Esophagus squamous epithelium (tissue), 5 donors: ENCODE data around the gene PRKAA2. TPM values are rescaled to one million over a fixed set of nuclear protein-coding genes. Genes with fewer than 3 reads are reported as not detected.

ENCODE experiments used
- DNase-seq: peaks from one replicate; lab custom pipeline; 2025; lab: John Stamatoyannopoulos, UW
- H3K27ac ChIP-seq, 4 donors: fragments of 200-600 bp; sonication (generic); one replicate each; pipeline ENCODE4 v1.5.1; 2016 to 2019; ENCODE audit warnings: mild to moderate bottlenecking in 1 of 4
- H3K27me3 ChIP-seq, 4 donors: fragments of 200-600 bp; sonication (generic); 1 replicate in 3 of 4; 2 replicates in 1 of 4; pipeline versions ENCODE4 v1.5.1 to v1.6.0; 2017 to 2021; ENCODE audit warnings: antibody characterized with exemption in 1 of 4
- H3K36me3 ChIP-seq, 3 donors: fragments of 200-600 bp; sonication (generic); one replicate each; pipeline ENCODE4 v1.5.1; 2016 to 2019
- H3K4me1 ChIP-seq, 3 donors: fragments of 200-600 bp; sonication (generic); one replicate each; pipeline ENCODE4 v1.5.1; 2017 to 2019
- H3K4me3 ChIP-seq, 4 donors: fragments of 200-600 bp; sonication (generic); 1 replicate in 3 of 4; 2 replicates in 1 of 4; pipeline ENCODE4 v1.5.1; 2016 to 2019; ENCODE audit warnings: mild to moderate bottlenecking in 2 of 4, moderate library complexity in 1 of 4
- H3K9me3 ChIP-seq, 3 donors: fragments of 200-600 bp; sonication (generic); one replicate each; pipeline ENCODE4 v1.5.1; 2016 to 2019
- CTCF ChIP-seq, 6 experiments: fragments of 450-650 bp in 4 of 6; fragments of 200-600 bp in 2 of 6; sonication (generic) in 2 of 6; IDR thresholded peaks; one replicate each; pipeline ENCODE4 v1.5.1; 2016 to 2019; ENCODE audit warnings: antibody characterized with exemption in 6 of 6, mild to moderate bottlenecking in 4 of 6, moderate library complexity in 4 of 6
- POLR2A ChIP-seq, 4 donors: fragments of 450-650 bp; IDR thresholded peaks; one replicate each; pipeline ENCODE4 v1.6.1; 2017; ENCODE audit warnings: antibody characterized with exemption in 4 of 4, mild to moderate bottlenecking in 4 of 4, moderate library complexity in 3 of 4
- WGBS, 2 donors: methylation state at CpG; one replicate each; pipeline ENCODE4 v1.1.5; 2018; 5-methylcytosine and 5-hydroxymethylcytosine counted together
- intact Hi-C: fragments of 100-400 bp; cut with DNase I; formaldehyde crosslinking; loops from one replicate; pipeline ENCODE4 v1.15.0; 2022
- small RNA-seq, 4 donors: library from RNA; depleted of rRNA; stranded (forward); fragments of <200 nt; gene quantifications; one replicate each; pipeline ENCODE3, GENCODE V24; 2016
- total RNA-seq, 4 donors: library from RNA; depleted of rRNA; stranded (reverse); fragments of >200 nt; gene quantifications; one replicate each; pipeline ENCODE4 v1.1.0, GENCODE V29; 2016
- donor health status: DM: yes; HTN: yes; CAD: no.

PRKAA2 gene
- total RNA-seq, 4 donors from 2014 or later: 1.1 to 9.0 (median 3.4) TPM

DNA sequence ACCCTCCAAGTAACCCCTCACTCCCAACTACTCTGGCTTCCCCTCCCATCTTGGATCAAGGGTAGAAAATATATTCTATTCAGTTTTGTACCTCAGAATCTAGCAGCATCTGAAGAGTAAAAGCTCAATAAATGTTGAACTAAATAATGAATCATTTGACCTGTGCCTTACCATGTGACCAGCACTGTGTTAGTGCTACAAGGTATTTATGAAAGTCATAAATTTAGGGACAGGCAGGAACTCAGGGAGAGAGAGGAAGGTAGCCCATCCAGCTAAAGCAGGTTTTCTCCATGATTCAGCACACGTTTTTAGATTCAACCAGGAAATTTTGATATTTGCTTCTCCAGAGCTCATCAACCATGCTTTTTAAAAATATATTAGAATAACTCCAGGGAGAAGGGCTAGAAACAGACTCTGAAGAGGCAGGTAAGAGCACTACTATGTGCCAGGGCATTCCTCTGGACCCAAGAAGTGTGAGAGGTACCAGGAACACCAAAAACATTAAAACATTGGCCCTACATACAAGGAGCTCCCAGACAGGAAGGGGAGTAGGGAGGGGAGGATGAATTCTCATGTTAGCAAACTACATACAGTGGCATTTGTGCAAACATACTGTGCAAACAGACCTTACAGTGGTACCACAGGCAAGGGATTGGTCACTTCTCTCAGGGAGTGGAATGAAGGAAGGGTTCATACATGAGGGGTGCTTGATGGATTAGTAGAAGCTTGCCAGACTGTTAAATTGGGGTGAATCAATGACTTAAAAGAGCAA lies 109.8 kb downstream of the PRKAA2 start:
- Histone ChIP-seq H3K36me3 (no peaks in the 10 kb centered on the region), H3K27me3 (peaks cover 0 to 38% (median 1%) of the 10 kb centered on the region in 4 donors), H3K27ac (no peak overlapping the region), H3K4me1 (no peaks in the 10 kb centered on the region), H3K4me3 (no peak overlapping the region), H3K9me3 (no peaks in the 10 kb centered on the region)
- TF ChIP-seq CTCF (IDR thresholded peaks at IDR 0.05): no peak
- WGBS, 2 donors: 30 to 60% methylated on average over 1 of the region's 1 CpG
- DNase-seq: no peak
- intact Hi-C loops: no loop called here

GRCh38 chr1:56755911-56756310 lies 110.8 kb downstream of the PRKAA2 start:
- 84 to 92% methylated on average over 2 of the region's 2 CpGs for WGBS, 2 donors
- Histone ChIP-seq H3K27ac (no peak overlapping the region), H3K4me3 (no peak overlapping the region), H3K27me3 (peaks cover 0 to 38% (median 1%) of the 10 kb centered on the region in 4 donors), H3K9me3 (no peaks in the 10 kb centered on the region), H3K4me1 (no peaks in the 10 kb centered on the region), H3K36me3 (no peaks in the 10 kb centered on the region)
- TF ChIP-seq POLR2A (IDR thresholded peaks at IDR 0.05) (no peak), CTCF (IDR thresholded peaks at IDR 0.05) (no peak)
- no peak for DNase-seq
- intact Hi-C loops: no loop called here

DNA sequence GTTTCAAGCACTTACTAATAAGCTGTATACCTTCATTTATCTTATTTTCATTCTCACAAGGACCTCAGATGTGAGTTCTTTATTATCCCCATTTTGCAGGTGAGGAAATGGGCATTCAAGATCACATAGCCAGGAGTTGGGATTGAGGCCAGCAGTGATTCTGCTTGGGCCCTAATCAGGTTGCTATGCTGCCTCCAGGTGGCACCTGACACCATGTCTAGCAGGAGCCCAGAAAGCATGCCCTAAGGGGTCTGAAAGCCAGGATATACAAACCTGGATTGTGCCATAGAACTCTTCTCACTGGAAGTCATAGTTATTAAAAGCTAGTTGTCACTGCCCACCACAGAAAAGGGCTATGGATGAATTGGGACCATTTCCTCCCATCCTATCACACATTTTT lies 113.0 kb downstream of the PRKAA2 start:
- DNase-seq: no peak
- H3K9me3 ChIP-seq: no peaks in the 10 kb centered on the region

GRCh38 chr1:56758794-56759193 lies 113.7 kb downstream of the PRKAA2 start:
- no peak overlapping the region for H3K4me3 ChIP-seq
- TF ChIP-seq CTCF (IDR thresholded peaks at IDR 0.05) (no peak), POLR2A (IDR thresholded peaks at IDR 0.05) (no peak)
- no peak overlapping the region for H3K27ac ChIP-seq
- intact Hi-C loops: no loop called here
- no peaks in the 10 kb centered on the region for H3K36me3 ChIP-seq
- no peaks in the 10 kb centered on the region for H3K4me1 ChIP-seq
- H3K27me3 ChIP-seq: peaks cover 0 to 23% (median 1%) of the 10 kb centered on the region in 4 donors
- no peaks in the 10 kb centered on the region for H3K9me3 ChIP-seq
- DNase-seq: no peak
- WGBS, 2 donors: 18% methylated on average over 3 of the region's 3 CpGs

More for the DNA sequence above, 113.0 kb downstream of the PRKAA2 start:
- no peaks in the 10 kb centered on the region for H3K36me3 ChIP-seq
- no peak overlapping the region for H3K4me3 ChIP-seq
- no peaks in the 10 kb centered on the region for H3K4me1 ChIP-seq
- intact Hi-C loops: no loop called here
- H3K27me3 ChIP-seq: peaks cover 0 to 23% (median 1%) of the 10 kb centered on the region in 4 donors
- H3K27ac ChIP-seq: no peak overlapping the region
- TF ChIP-seq POLR2A (IDR thresholded peaks at IDR 0.05): no peak
- peak in 1 of 6 experiments; percentile 5 for TF ChIP-seq CTCF (IDR thresholded peaks at IDR 0.05)

Small RNAs within 50 kb of the gene (small RNA-seq; reads per million reads assigned to genes)
- gene AC099789.1: 0 reads per million in 4 donors

Other genes starting within 250 kb of the PRKAA2 start
- gene PLPP3, start 65.8 kb upstream of the PRKAA2 start, total RNA-seq: 100 to 1,000 TPM in 1 of 4 donors, 10 to 100 TPM in 3; 16.5 to 116 (median 33.5) TPM
- under 1 TPM in 1 of 4 donors, not detected in 3; under 0.01 TPM for gene FYB2, start 174.1 kb downstream of the PRKAA2 start, total RNA-seq
- not detected for gene C8A, start 209.5 kb downstream of the PRKAA2 start, total RNA-seq